Measurements from ENCODE around the gene ASIC2.

The ASIC2 gene

GRCh38 chr17:33109336-33110072 is 183.6 kb downstream of the ASIC2 start:
- DNase-seq (ENCODE audit: low read depth) = no peak
- no peak overlapping the region for H3K4me3 ChIP-seq (ENCODE audit: low read depth, low read length)
- TF ChIP-seq CTCF (IDR thresholded peaks at IDR 0.05; ENCODE audit: control insufficient read depth, extremely low read depth, insufficient read depth) = no peak

- DNase-seq (ENCODE audit: low read depth) = no peak
- no peak for TF ChIP-seq CTCF (IDR thresholded peaks at IDR 0.05; ENCODE audit: control insufficient read depth, extremely low read depth, insufficient read depth)
- no peak overlapping the region for H3K4me3 ChIP-seq (ENCODE audit: low read depth, low read length)
Measured at GRCh38 chr17:33106525-33107165, 186.4 kb downstream of the ASIC2 start.

- no peak overlapping the region for H3K4me3 ChIP-seq (ENCODE audit: low read depth, low read length)
- no peak for DNase-seq (ENCODE audit: low read depth)
- no peak for TF ChIP-seq CTCF (IDR thresholded peaks at IDR 0.05; ENCODE audit: control insufficient read depth, extremely low read depth, insufficient read depth)
Measured at GRCh38 chr17:33105911-33106310, 187.2 kb downstream of the ASIC2 start.

- TF ChIP-seq CTCF (IDR thresholded peaks at IDR 0.05; ENCODE audit: control insufficient read depth, extremely low read depth, insufficient read depth) = no peak
- no peak for DNase-seq (ENCODE audit: low read depth)
- H3K4me3 ChIP-seq (ENCODE audit: low read depth, low read length) = no peak overlapping the region
Measured at GRCh38 chr17:33099906-33100305, 193.2 kb downstream of the ASIC2 start.

- TF ChIP-seq CTCF (IDR thresholded peaks at IDR 0.05; ENCODE audit: control insufficient read depth, extremely low read depth, insufficient read depth) = no peak
- no peak for DNase-seq (ENCODE audit: low read depth)
- no peak overlapping the region for H3K4me3 ChIP-seq (ENCODE audit: low read depth, low read length)
Measured at GRCh38 chr17:33099252-33099651, 193.8 kb downstream of the ASIC2 start.

GRCh38 chr17:33097411-33097810 is 195.7 kb downstream of the ASIC2 start:
- no peak for DNase-seq (ENCODE audit: low read depth)
- no peak overlapping the region for H3K4me3 ChIP-seq (ENCODE audit: low read depth, low read length)

More at GRCh38 chr17:33097411-33097810, 195.7 kb downstream of the ASIC2 start:
- TF ChIP-seq CTCF (IDR thresholded peaks at IDR 0.05; ENCODE audit: control insufficient read depth, extremely low read depth, insufficient read depth) = no peak

All from LNCaP clone FGC (cell line).